H1 (cell line): Measurements from ENCODE around the gene KDM6B. TPM values are rescaled to one million over a fixed set of nuclear protein-coding genes. Genes with fewer than 3 reads are reported as not detected.

Experiments
- CTCF ChIA-PET: fragments of 300-600 bp; sonication (Branson Sonifier 250); formaldehyde crosslinking; loops from one replicate; lab custom pipeline; 2021; ENCODE audit not compliant: partially characterized antibody; lab: Charles Lee
- POLR2A ChIA-PET: fragments of 300-600 bp; sonication (Branson Sonifier 250); formaldehyde crosslinking; loops from one replicate; lab custom pipeline; 2021; ENCODE audit warnings: inconsistent platforms; ENCODE audit not compliant: partially characterized antibody; lab: Charles Lee
- DNase-seq, 2 experiments: peaks; one replicate each; pipeline versions ENCODE4 v3.0.0 to v3.0.0-alpha.2; 2010 to 2022; ENCODE audit warnings: low spot score in 2 of 2, low read depth in 1 of 2, mixed read lengths in 1 of 2
- FAIRE-seq: peaks from 2 replicates; lab custom pipeline; 2011; peaks lifted over from hg19 to GRCh38; lab: Jason Lieb, UNC
- H2AFZ ChIP-seq: 2 replicates; pipeline ENCODE4 v1.8.1; 2012; ENCODE audit warnings: low read length, inconsistent platforms
- H2AK5ac ChIP-seq: 2 replicates; pipeline ENCODE4 v1.6.1; 2013; ENCODE audit warnings: low read depth, low read length
- H2BK120ac ChIP-seq: replicated peaks from 2 replicates; pipeline ENCODE3; 2013; ENCODE audit warnings: low read depth, low read length, inconsistent platforms
- H2BK12ac ChIP-seq: 2 replicates; pipeline ENCODE4 v1.6.1; 2013; ENCODE audit warnings: low read depth, low read length
- H2BK15ac ChIP-seq: 2 replicates; pipeline ENCODE4 v1.6.1; 2013; ENCODE audit warnings: low read length
- H2BK20ac ChIP-seq: 2 replicates; pipeline ENCODE4 v1.6.1; 2013; ENCODE audit warnings: low read length
- H2BK5ac ChIP-seq: 2 replicates; pipeline ENCODE4 v1.6.1; 2013; ENCODE audit warnings: low read depth, low read length
- H3K14ac ChIP-seq: 2 replicates; pipeline ENCODE4 v1.6.1; 2013; ENCODE audit warnings: inconsistent platforms; ENCODE audit not compliant: insufficient read length
- H3K18ac ChIP-seq: 2 replicates; pipeline ENCODE4 v1.6.1; 2013; ENCODE audit warnings: low read length; ENCODE audit errors: extremely low read depth
- H3K23ac ChIP-seq: 2 replicates; pipeline ENCODE4 v1.6.1; 2013; ENCODE audit warnings: inconsistent platforms; ENCODE audit not compliant: insufficient read length
- H3K23me2 ChIP-seq: 2 replicates; pipeline ENCODE4 v1.6.1; 2013; ENCODE audit warnings: low read depth, low read length
- H3K27ac ChIP-seq: 2 replicates; pipeline ENCODE4 v1.6.1; 2011; ENCODE audit warnings: low read depth, low read length, inconsistent platforms
- H3K27me3 ChIP-seq, 4 experiments: replicated peaks in 1 of 4; 1 replicate in 1 of 4; 2 replicates in 3 of 4; pipeline versions ENCODE4 v1.6.1 to v1.8.1; 2011 to 2013; ENCODE audit warnings: low read length in 3 of 4, mild to moderate bottlenecking in 3 of 4, inconsistent platforms in 2 of 4, mixed read lengths in 2 of 4, moderate library complexity in 1 of 4; ENCODE audit not compliant: control insufficient read depth in 3 of 4, insufficient read depth in 3 of 4; ENCODE audit errors: extremely low read depth in 1 of 4
- H3K36me3 ChIP-seq, 4 experiments: 2 replicates each; pipeline versions ENCODE4 v1.6.1 to v1.8.1; 2011 to 2013; ENCODE audit warnings: mild to moderate bottlenecking in 4 of 4, low read length in 3 of 4, moderate library complexity in 2 of 4, control low read depth in 1 of 4, inconsistent platforms in 1 of 4; ENCODE audit not compliant: insufficient read depth in 4 of 4, control insufficient read depth in 2 of 4
- H3K4ac ChIP-seq: replicated peaks from 2 replicates; pipeline ENCODE3; 2013; ENCODE audit warnings: low read length, low read depth, mixed read lengths, inconsistent platforms; ENCODE audit not compliant: insufficient read length
- H3K4me1 ChIP-seq, 4 experiments: replicated peaks in 1 of 4; 1 replicate in 1 of 4; 2 replicates in 3 of 4; pipeline versions ENCODE4 v1.6.1 to v1.8.1; 2011 to 2013; ENCODE audit warnings: low read length in 3 of 4, inconsistent platforms in 2 of 4, mixed read lengths in 1 of 4; ENCODE audit not compliant: insufficient read depth in 4 of 4, control insufficient read depth in 3 of 4
- H3K4me2 ChIP-seq, 2 experiments: 2 replicates each; pipeline versions ENCODE4 v1.6.1 to v1.8.1; 2011 to 2013; ENCODE audit warnings: low read depth in 2 of 2, low read length in 2 of 2, control low read depth in 1 of 2, inconsistent platforms in 1 of 2, mild to moderate bottlenecking in 1 of 2; ENCODE audit not compliant: insufficient read depth in 1 of 2
- H3K4me3 ChIP-seq, 4 experiments: fragments of 200-600, 300-600 bp in 1 of 4; sonication (generic), shearing (Covaris generic), sonication (Bioruptor Twin) in 1 of 4; 2 replicates each; pipeline versions ENCODE4 v1.5.1 to v1.8.1; 2011 to 2016; ENCODE audit warnings: low read length in 4 of 4, low read depth in 3 of 4, control low read depth in 2 of 4, inconsistent platforms in 2 of 4, mild to moderate bottlenecking in 2 of 4, mixed read lengths in 1 of 4, moderate library complexity in 1 of 4; ENCODE audit not compliant: insufficient read depth in 2 of 4; ENCODE audit errors: extremely low read depth in 1 of 4
- H3K56ac ChIP-seq: replicated peaks from 2 replicates; pipeline ENCODE3; 2013; ENCODE audit warnings: low read depth, mild to moderate bottlenecking, mixed read lengths, low read length, inconsistent platforms; ENCODE audit not compliant: insufficient read length
- H3K79me1 ChIP-seq: 2 replicates; pipeline ENCODE4 v1.6.1; 2013; ENCODE audit warnings: low read depth, low read length, control low read depth
- H3K79me2 ChIP-seq, 2 experiments: 2 replicates each; pipeline versions ENCODE4 v1.6.1 to v1.8.1; 2012 to 2013; ENCODE audit warnings: low read length in 2 of 2, mild to moderate bottlenecking in 2 of 2, inconsistent platforms in 1 of 2; ENCODE audit not compliant: insufficient read depth in 2 of 2, control insufficient read depth in 1 of 2
- H3K9ac ChIP-seq, 4 experiments: replicated peaks in 1 of 4; 1 replicate in 1 of 4; 2 replicates in 3 of 4; pipeline versions ENCODE4 v1.6.1 to v1.8.1; 2011 to 2013; ENCODE audit warnings: low read depth in 3 of 4, low read length in 3 of 4, control low read depth in 2 of 4, mild to moderate bottlenecking in 2 of 4, moderate library complexity in 2 of 4, inconsistent platforms in 1 of 4; ENCODE audit errors: extremely low read depth in 1 of 4
- H3K9me3 ChIP-seq, 2 experiments: 2 replicates each; pipeline versions ENCODE4 v1.6.1 to v1.8.1; 2012 to 2013; ENCODE audit warnings: mild to moderate bottlenecking in 2 of 2, moderate library complexity in 2 of 2, control low read depth in 1 of 2, inconsistent platforms in 1 of 2, low read depth in 1 of 2, low read length in 1 of 2, mixed read lengths in 1 of 2; ENCODE audit not compliant: insufficient read depth in 2 of 2
- H4K20me1 ChIP-seq, 2 experiments: replicated peaks in 1 of 2; 2 replicates each; pipeline versions ENCODE3 to v1.8.1; 2011 to 2013; ENCODE audit warnings: inconsistent platforms in 2 of 2, low read length in 2 of 2, mild to moderate bottlenecking in 1 of 2; ENCODE audit not compliant: insufficient read depth in 2 of 2, control insufficient read depth in 1 of 2
- H4K5ac ChIP-seq: 2 replicates; pipeline ENCODE4 v1.6.1; 2013; ENCODE audit warnings: low read length, low read depth, mixed read lengths, inconsistent platforms; ENCODE audit not compliant: insufficient read length
- H4K8ac ChIP-seq: 2 replicates; pipeline ENCODE4 v1.8.0; 2013; ENCODE audit warnings: mild to moderate bottlenecking, moderate library complexity, low read length, inconsistent platforms; ENCODE audit not compliant: insufficient read depth; ENCODE audit errors: extremely low read depth
- H4K91ac ChIP-seq: replicated peaks from 2 replicates; pipeline ENCODE3; 2013; ENCODE audit warnings: low read length, mixed read lengths, inconsistent platforms; ENCODE audit not compliant: insufficient read length
- EP300 ChIP-seq, 2 experiments: IDR thresholded peaks; 1 replicate in 1 of 2; 2 replicates in 1 of 2; pipeline ENCODE4 v1.6.1; 2011 to 2012; ENCODE audit warnings: low read depth in 2 of 2, low read length in 2 of 2, mild to moderate bottlenecking in 2 of 2, borderline replicate concordance in 1 of 2, inconsistent platforms in 1 of 2, moderate library complexity in 1 of 2
- WGBS, 2 experiments: shearing (Covaris generic) in 1 of 2; methylation state at CpG; one replicate each; pipeline versions ENCODE4 v1.1.6 to v1.1.7; 2013 to 2015; ENCODE audit warnings: low lambda C conversion rate in 2 of 2, mixed read lengths in 2 of 2, inconsistent platforms in 1 of 2, low coverage in 1 of 2, missing lambda C conversion rate in 1 of 2; ENCODE audit not compliant: insufficient replicate concordance in 2 of 2, insufficient coverage in 1 of 2, insufficient read length in 1 of 2; ENCODE audit errors: extremely low coverage in 1 of 2, missing lambda C conversion rate in 1 of 2; 5-methylcytosine and 5-hydroxymethylcytosine counted together
- polyA plus RNA-seq, 7 experiments: library from polyadenylated mRNA; depleted of rRNA in 3 of 7; stranded (reverse) in 5 of 7; unstranded in 2 of 7; fragments of >200 nt in 5 of 7; fragments of 200-250 nt in 2 of 7; gene quantifications; 1 replicate in 5 of 7; 2 replicates in 1 of 7; 4 replicates in 1 of 7; pipeline versions ENCODE4 v1.2.1 to v1.2.3, GENCODE V29; 2011 to 2013; ENCODE audit warnings: missing spikeins in 2 of 7, mixed read lengths in 2 of 7
- total RNA-seq: library from RNA; stranded (reverse); fragmentation: NEBNext Ultra II Directional; extraction: Animal tissue kit (Norgen Biotek cat#: 25700); gene quantifications from 2 replicates; pipeline ENCODE4 v1.2.1, GENCODE V29; 2021

KDM6B gene
- total and polyA plus RNA-seq, 2 of the 8 experiments (the other 6 are each of a cell fraction or from before 2014, with no cell fraction given), result 0.48 to 3.7 TPM

DNA sequence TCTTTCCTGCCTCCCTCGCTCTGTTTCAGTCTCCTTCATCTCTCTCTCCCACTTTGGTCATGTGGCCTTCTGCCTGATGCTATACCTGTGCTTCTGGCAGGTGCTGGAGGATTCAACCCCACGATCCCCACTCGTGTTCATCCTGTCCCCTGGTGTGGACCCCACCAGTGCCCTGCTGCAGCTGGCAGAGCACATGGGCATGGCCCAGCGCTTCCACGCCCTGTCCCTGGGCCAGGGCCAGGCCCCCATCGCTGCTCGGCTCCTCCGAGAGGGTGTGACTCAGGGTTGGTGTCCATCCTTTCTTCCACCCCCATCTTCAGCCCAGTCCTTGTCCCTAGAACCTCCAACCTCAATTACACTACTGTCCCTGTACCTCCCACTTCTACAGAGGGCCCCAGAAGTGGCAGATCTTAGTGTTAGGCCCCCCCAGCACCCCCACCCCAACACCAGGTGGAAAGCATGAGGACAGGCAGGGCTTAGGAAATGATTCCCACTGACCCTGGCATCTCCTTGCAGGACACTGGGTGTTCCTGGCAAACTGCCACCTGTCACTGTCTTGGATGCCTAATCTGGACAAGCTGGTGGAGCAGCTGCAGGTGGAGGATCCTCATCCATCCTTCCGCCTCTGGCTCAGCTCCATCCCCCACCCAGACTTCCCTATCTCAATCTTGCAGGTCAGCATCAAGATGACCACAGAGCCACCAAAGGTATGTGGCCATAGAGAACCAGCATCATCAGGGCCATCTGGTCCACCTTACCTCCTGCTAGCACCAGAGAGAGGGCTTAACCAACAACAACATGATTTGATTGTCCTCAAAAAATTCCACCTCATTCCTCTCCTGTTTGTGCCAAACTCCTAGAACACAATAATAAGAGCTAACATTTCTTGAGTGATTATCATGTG is 9.7 kb upstream of the KDM6B start:
- Histone ChIP-seq H4K91ac (no peak overlapping the region), H2BK20ac (0 out of 2 replicates have a peak overlapping the region, but pooled peaks have one; percentile 93), H3K4me2 (0 out of 4 replicates have a peak overlapping the region, but pooled peaks of 1 of the 2 experiments have one; percentile 19), H3K23ac (no peak overlapping the region), H4K5ac (no peak overlapping the region), H2AK5ac (peak overlapping the region; percentile 71; the same call in 1 of the 2 replicates), H3K4me1 (peaks cover 0 to 7% (median 5%) of the 10 kb centered on the region in 4 experiments; a peak in 5 of 7 replicates), H3K23me2 (no peaks in the 10 kb centered on the region), H3K18ac (no peak overlapping the region; the same call in 1 of the 2 replicates), H3K79me2 (no peaks in the 10 kb centered on the region), H3K36me3 (no peaks in the 10 kb centered on the region), H3K56ac (no peak overlapping the region), H4K8ac (no peak overlapping the region), H3K27me3 (peaks cover 0 to 15% (median 10%) of the 10 kb centered on the region in 4 experiments; a peak in 6 of 7 replicates), H2BK120ac (no peak overlapping the region), H2BK15ac (peak overlapping the region; percentile 61; the same call in 1 of the 2 replicates), H3K4ac (no peak overlapping the region), H3K14ac (no peak overlapping the region), H2BK5ac (0 out of 2 replicates have a peak overlapping the region, but pooled peaks have one; percentile 16), H2AFZ (peak overlapping the region; percentile 28; the same call in 1 of the 2 replicates), H2BK12ac (peak overlapping the region; percentile 62; the same call in 1 of the 2 replicates), H3K27ac (no peak overlapping the region), H4K20me1 (no peaks in the 10 kb centered on the region), H3K79me1 (no peaks in the 10 kb centered on the region), H3K9me3 (no peaks in the 10 kb centered on the region), H3K4me3 (no peak overlapping the region), H3K9ac (no peak overlapping the region)
- CTCF ChIA-PET, result interaction anchor here (0.5 to 8.9 kb wide), 25 partner anchors 8 to 424 kb away, joined by 3 to 71 read pairs (median 3); partner anchors contain the start of genes ALOXE3, CTC1, KDM6B and NAA38
- DNase-seq (no peak), FAIRE-seq (no peak)
- no peak for TF ChIP-seq EP300 (IDR thresholded peaks at IDR 0.05; ENCODE audit: borderline replicate concordance in 1 of 2, low read depth in 2 of 2, low read length in 2 of 2)
- POLR2A ChIA-PET, result interaction anchor here (0.6 to 1.7 kb wide), 5 partner anchors 8 to 78 kb away, joined by 3 to 5 read pairs (median 3); partner anchors contain the start of genes CYB5D1, KDM6B and NAA38
- WGBS, 2 experiments, result 82% methylated on average over 7 of the region's 9 CpGs; no CpG with 5 or more reads in 1 of the 2 experiments
